ENCODE results near the gene CAMK2G.

Gene CAMK2G

DNA sequence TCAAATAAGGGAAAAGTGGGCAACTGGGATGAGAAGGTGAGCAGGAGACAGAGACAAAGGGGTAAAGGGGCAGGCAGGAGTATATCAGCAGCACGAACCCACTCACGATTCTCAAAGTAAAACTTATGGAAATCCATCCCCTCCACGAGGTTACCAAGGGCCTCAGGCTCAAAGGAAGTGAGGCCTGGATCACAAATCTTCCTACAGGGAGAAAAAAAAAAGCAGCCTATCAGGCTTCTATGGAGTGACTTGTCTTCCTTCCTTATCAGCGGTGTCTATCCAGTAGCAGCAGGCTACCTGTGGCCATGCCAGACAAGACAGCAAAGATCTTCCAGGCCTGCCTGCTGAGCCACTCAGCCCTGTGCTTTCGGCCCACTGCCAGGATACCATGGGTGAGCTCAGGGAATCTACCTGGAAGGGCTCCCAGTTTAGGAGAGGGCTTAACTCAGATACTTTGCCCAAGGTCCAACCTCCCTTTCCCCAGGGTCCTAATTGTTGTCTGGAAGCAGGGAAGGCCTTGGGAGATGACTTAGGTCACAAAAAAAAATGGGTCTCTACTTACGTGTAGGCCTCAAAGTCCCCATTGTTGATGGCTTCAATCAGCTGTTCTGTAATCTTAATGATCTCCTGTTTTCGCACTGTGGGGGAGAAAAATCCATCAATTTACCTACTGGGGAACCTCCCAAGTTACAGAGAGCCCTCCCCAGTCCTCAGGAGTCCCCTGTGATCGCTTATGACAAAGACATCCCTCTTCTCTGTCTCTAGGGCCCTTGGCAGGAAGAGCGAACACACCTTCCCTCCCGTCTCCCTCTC, 57.2 kb downstream of the CAMK2G start:
- TF ChIP-seq EP300 (IDR thresholded peaks at IDR 0.05; ENCODE audit: borderline replicate concordance) (no peak), YY1 (IDR thresholded peaks at IDR 0.05; ENCODE audit: low read depth) (no peak), RAD21 (IDR thresholded peaks at IDR 0.05; ENCODE audit: low read depth) (no peak), TCF12 (IDR thresholded peaks at IDR 0.05; ENCODE audit: low read depth) (no peak), EGR1 (IDR thresholded peaks at IDR 0.05) (no peak), CEBPB (IDR thresholded peaks at IDR 0.05) (no peak), TEAD4 (IDR thresholded peaks at IDR 0.05) (no peak), CREB1 (IDR thresholded peaks at IDR 0.05; ENCODE audit: low read depth) (no peak), NFIC (IDR thresholded peaks at IDR 0.05) (no peak), TAF1 (IDR thresholded peaks at IDR 0.05; ENCODE audit: low read depth) (no peak), USF1 (IDR thresholded peaks at IDR 0.05) (no peak), ZBTB7A (IDR thresholded peaks at IDR 0.05; ENCODE audit: low read depth) (no peak)
- TF ChIP-seq, protein P1, sequence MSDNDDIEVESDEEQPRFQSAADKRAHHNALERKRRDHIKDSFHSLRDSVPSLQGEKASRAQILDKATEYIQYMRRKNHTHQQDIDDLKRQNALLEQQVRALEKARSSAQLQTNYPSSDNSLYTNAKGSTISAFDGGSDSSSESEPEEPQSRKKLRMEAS (IDR thresholded peaks at IDR 0.05) = no peak

DNA sequence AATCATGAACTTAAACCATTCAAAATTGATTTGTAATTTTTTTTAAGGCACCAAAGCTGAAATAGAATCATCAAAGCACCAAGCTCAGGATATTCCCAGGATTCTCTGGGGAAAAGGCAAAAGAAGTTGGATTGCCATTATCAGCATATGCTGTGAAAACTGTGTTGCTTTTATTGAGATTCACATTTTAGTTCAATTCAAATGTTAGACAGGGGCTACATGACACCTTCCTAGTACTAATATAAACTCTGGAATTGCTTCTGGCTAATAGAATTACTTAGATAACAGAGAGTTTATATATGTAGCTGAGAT, 58.7 kb downstream of the CAMK2G start:
- TF ChIP-seq TAF1 (IDR thresholded peaks at IDR 0.05; ENCODE audit: low read depth) = no peak
- TF ChIP-seq EP300 (IDR thresholded peaks at IDR 0.05; ENCODE audit: borderline replicate concordance) = no peak
- no peak for TF ChIP-seq TCF12 (IDR thresholded peaks at IDR 0.05; ENCODE audit: low read depth)
- TF ChIP-seq YY1 (IDR thresholded peaks at IDR 0.05; ENCODE audit: low read depth) = no peak
- no peak for TF ChIP-seq USF1 (IDR thresholded peaks at IDR 0.05)
- TF ChIP-seq REST (IDR thresholded peaks at IDR 0.05; ENCODE audit: low read depth) = no peak
- no peak for TF ChIP-seq ZBTB7A (IDR thresholded peaks at IDR 0.05; ENCODE audit: low read depth)
- TF ChIP-seq CEBPB (IDR thresholded peaks at IDR 0.05) = no peak
- TF ChIP-seq, protein P1 (IDR thresholded peaks at IDR 0.05) = no peak

GRCh38 chr10:73814896-73815718, 59.2 kb downstream of the CAMK2G start:
- TF ChIP-seq CREB1 (IDR thresholded peaks at IDR 0.05; ENCODE audit: low read depth) (no peak), RAD21 (IDR thresholded peaks at IDR 0.05; ENCODE audit: low read depth) (0 out of 2 replicates have a peak, but pooled peaks have one; percentile 8)

DNA sequence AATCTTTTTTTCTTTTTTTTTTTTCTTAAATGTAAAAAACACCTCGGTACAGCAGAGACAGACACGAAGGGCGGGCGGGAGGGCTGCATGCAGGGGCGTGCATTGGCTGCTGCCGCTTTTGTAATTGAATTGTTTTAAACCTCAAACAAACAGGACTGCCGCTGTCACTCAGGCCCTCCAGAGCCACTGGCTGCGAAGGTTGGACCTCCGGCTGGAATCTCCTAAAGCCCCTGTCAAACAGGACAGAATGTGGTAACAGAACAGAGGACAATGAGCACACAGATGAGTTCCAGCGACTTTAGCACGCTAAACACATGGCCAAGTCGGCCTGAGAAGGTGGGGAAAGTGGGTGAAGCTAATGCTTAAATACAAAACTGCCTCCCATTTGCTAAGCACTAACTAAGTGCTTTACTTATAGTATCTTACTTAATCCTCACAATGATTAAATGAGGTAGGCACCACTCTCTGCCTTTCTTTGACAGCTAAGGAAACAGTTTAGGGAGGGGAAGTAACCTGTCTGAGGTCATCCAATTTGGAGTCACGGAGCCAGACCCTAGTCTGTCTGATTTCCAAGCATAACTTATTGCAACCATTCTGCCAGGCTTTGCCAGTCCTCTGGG, 60.0 kb downstream of the CAMK2G start:
- no peak for TF ChIP-seq EP300 (IDR thresholded peaks at IDR 0.05; ENCODE audit: borderline replicate concordance)
- TF ChIP-seq, protein P1 (IDR thresholded peaks at IDR 0.05) = no peak
- no peak for TF ChIP-seq FOXM1 (IDR thresholded peaks at IDR 0.05; ENCODE audit: borderline replicate concordance, low read depth)
- no peak for TF ChIP-seq TCF12 (IDR thresholded peaks at IDR 0.05; ENCODE audit: low read depth)
- no peak for TF ChIP-seq RAD21 (IDR thresholded peaks at IDR 0.05; ENCODE audit: low read depth)
- TF ChIP-seq TEAD4 (IDR thresholded peaks at IDR 0.05) = no peak
- no peak for TF ChIP-seq USF1 (IDR thresholded peaks at IDR 0.05)
- no peak for TF ChIP-seq ZBTB7A (IDR thresholded peaks at IDR 0.05; ENCODE audit: low read depth)
- no peak for TF ChIP-seq NFIC (IDR thresholded peaks at IDR 0.05)
- no peak for TF ChIP-seq CEBPB (IDR thresholded peaks at IDR 0.05)
- TF ChIP-seq YY1 (IDR thresholded peaks at IDR 0.05; ENCODE audit: low read depth) = no peak
- TF ChIP-seq EGR1 (IDR thresholded peaks at IDR 0.05) = no peak
- no peak for TF ChIP-seq CREB1 (IDR thresholded peaks at IDR 0.05; ENCODE audit: low read depth)
- TF ChIP-seq REST (IDR thresholded peaks at IDR 0.05; ENCODE audit: low read depth) = no peak
- no peak for TF ChIP-seq TAF1 (IDR thresholded peaks at IDR 0.05; ENCODE audit: low read depth)
